GM12892 (cell line): ENCODE data around the gene CDK5.

Experiments
- POLR2A ChIP-seq: IDR thresholded peaks from 2 replicates; pipeline ENCODE4 v1.6.1; 2011; ENCODE audit warnings: low read depth, low read length, control low read depth
- POLR2AphosphoS5 ChIP-seq: IDR thresholded peaks from 2 replicates; pipeline ENCODE4 v1.6.1; 2011; ENCODE audit warnings: low read depth, low read length, control low read depth

DNA sequence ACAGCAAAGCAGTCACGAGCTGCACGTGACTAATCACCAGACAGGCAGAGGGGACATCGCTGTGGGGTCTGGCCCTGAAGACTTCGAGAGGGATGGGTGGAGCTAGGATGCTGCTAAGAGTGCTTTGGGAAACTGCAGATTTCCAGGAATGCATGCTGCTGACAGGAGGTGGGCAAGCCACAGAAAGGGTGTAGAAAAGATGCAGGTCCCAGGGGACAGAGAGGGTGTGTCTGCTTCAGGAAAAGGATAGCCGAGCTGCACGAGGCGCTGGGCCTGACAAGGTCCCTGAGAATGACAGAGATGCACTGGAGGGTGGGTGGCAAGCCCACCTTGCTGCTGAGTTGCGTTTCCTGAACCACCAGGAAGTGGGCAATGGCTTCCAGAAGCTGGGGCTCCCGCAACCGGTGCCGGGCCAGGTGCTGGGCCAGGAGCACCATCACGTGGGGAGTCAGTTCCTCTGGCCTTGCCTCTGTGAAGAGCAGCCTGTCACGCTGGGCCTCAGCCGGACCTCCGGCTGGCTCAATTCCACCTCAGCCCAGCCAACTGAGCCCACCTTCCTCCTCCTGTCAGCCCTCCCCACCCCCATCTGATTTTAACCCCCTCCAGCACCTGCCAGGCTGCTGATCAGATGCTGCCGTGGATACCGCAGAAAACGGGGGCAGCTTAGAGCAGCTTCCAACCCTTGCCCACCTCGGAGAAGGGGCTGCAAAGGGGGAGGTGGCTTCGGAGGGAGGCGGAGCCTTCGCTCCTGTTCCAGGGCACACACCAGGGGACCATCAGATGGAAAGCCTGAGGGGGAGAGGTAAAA is 20.7 kb upstream of the CDK5 start:
- peak; percentile 21; the same call in 1 of the 2 replicates for TF ChIP-seq POLR2A
- TF ChIP-seq POLR2AphosphoS5: peak; percentile 52; the same call in 1 of the 2 replicates
